ENCODE results near the gene SLC6A13. TPM values are rescaled to one million over a fixed set of nuclear protein-coding genes. Genes with fewer than 3 reads are reported as not detected.

The SLC6A13 gene
- polyA plus RNA-seq, 1 donor from 2014 or later: 1.4 TPM

DNA sequence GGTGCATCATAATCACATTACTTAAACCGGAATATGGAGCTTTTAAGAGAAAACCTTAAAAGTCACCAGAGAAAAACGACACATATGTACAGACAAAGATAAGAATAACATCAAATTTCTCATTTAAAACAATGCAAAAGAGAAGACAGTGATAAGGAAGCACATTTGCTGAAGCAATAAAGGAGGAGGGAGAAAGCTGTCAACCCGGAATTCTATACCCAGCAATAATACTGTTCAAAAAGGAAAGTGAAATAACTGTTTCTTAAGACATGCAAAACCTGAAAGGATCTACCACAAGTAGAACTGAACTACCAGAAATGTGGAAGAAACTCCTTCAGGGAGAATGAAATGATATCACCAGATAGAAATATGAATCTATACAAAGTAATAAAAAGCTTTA, 15.4 kb downstream of the SLC6A13 start:
- TF ChIP-seq RAD21 (conservative IDR thresholded peaks at IDR 0.05): no peak
- TF ChIP-seq MXI1 (conservative IDR thresholded peaks at IDR 0.05; ENCODE audit: poor library complexity, severe bottlenecking): no peak
- TF ChIP-seq POLR2AphosphoS5 (IDR thresholded peaks at IDR 0.05): no peak
- TF ChIP-seq, protein P1, sequence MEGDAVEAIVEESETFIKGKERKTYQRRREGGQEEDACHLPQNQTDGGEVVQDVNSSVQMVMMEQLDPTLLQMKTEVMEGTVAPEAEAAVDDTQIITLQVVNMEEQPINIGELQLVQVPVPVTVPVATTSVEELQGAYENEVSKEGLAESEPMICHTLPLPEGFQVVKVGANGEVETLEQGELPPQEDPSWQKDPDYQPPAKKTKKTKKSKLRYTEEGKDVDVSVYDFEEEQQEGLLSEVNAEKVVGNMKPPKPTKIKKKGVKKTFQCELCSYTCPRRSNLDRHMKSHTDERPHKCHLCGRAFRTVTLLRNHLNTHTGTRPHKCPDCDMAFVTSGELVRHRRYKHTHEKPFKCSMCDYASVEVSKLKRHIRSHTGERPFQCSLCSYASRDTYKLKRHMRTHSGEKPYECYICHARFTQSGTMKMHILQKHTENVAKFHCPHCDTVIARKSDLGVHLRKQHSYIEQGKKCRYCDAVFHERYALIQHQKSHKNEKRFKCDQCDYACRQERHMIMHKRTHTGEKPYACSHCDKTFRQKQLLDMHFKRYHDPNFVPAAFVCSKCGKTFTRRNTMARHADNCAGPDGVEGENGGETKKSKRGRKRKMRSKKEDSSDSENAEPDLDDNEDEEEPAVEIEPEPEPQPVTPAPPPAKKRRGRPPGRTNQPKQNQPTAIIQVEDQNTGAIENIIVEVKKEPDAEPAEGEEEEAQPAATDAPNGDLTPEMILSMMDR (IDR thresholded peaks at IDR 0.05; ENCODE audit: poor library complexity, severe bottlenecking): no peak
- no peak for TF ChIP-seq EZH2 (IDR thresholded peaks at IDR 0.05; ENCODE audit: borderline replicate concordance, insufficient read depth, low read length, poor library complexity, severe bottlenecking)
- no peak for TF ChIP-seq TAF1 (IDR thresholded peaks at IDR 0.05; ENCODE audit: low read depth)
- TF ChIP-seq EP300 (conservative IDR thresholded peaks at IDR 0.05; ENCODE audit: poor library complexity, severe bottlenecking): no peak
- Histone ChIP-seq H3K79me2 (replicated peaks; ENCODE audit: insufficient read depth, low read length) (no peaks in the 10 kb centered on the region), H3K27ac (ENCODE audit: low read length) (no peak overlapping the region), H3K4me3 (ENCODE audit: low read length) (no peak overlapping the region), H3K9me3 (ENCODE audit: low read length) (no peaks in the 10 kb centered on the region), H3K9me2 (ENCODE audit: insufficient read depth, low read length) (no peaks in the 10 kb centered on the region), H3K36me3 (ENCODE audit: insufficient read depth, low read length) (no peaks in the 10 kb centered on the region), H3K9ac (ENCODE audit: low read length) (no peak overlapping the region), H3K27me3 (ENCODE audit: insufficient read depth, low read depth, low read length) (no peaks in the 10 kb centered on the region), H4K20me1 (ENCODE audit: insufficient read depth) (no peaks in the 10 kb centered on the region), H2AFZ (ENCODE audit: low read depth, low read length) (no peak overlapping the region), H3F3A (ENCODE audit: insufficient read depth, low read length, poor library complexity, severe bottlenecking) (no peaks in the 10 kb centered on the region), H3K4me2 (ENCODE audit: low read length) (no peak overlapping the region)

DNA sequence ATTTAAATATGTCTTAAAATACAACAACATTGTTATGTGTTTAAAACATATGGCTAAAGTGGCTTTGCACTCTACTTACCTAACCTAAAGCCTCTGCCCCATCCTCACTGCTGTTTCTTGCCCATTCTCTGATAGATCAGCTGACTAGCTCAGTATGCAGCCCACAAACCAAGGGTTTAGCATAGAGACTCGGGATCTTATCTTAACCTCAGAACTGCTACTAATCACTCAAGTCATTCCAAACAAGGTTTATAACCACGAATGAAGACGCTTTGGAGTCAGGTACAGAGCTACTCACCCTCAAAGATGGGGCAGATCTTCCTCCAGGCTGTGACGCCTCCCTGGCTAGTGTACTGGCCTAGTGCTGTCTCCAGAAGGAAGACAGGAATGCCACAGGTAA, 19.3 kb downstream of the SLC6A13 start:
- H2AFZ ChIP-seq (ENCODE audit: low read depth, low read length): no peak overlapping the region
- no peak overlapping the region for H3K27ac ChIP-seq (ENCODE audit: low read length)
- no peaks in the 10 kb centered on the region for H3K36me3 ChIP-seq (ENCODE audit: insufficient read depth, low read length)
- H3K27me3 ChIP-seq (ENCODE audit: insufficient read depth, low read depth, low read length): no peaks in the 10 kb centered on the region
- no peaks in the 10 kb centered on the region for H3F3A ChIP-seq (ENCODE audit: insufficient read depth, low read length, poor library complexity, severe bottlenecking)
- no peak overlapping the region for H3K4me3 ChIP-seq (ENCODE audit: low read length)
- H3K9ac ChIP-seq (ENCODE audit: low read length): no peak overlapping the region
- TF ChIP-seq, protein P2, sequence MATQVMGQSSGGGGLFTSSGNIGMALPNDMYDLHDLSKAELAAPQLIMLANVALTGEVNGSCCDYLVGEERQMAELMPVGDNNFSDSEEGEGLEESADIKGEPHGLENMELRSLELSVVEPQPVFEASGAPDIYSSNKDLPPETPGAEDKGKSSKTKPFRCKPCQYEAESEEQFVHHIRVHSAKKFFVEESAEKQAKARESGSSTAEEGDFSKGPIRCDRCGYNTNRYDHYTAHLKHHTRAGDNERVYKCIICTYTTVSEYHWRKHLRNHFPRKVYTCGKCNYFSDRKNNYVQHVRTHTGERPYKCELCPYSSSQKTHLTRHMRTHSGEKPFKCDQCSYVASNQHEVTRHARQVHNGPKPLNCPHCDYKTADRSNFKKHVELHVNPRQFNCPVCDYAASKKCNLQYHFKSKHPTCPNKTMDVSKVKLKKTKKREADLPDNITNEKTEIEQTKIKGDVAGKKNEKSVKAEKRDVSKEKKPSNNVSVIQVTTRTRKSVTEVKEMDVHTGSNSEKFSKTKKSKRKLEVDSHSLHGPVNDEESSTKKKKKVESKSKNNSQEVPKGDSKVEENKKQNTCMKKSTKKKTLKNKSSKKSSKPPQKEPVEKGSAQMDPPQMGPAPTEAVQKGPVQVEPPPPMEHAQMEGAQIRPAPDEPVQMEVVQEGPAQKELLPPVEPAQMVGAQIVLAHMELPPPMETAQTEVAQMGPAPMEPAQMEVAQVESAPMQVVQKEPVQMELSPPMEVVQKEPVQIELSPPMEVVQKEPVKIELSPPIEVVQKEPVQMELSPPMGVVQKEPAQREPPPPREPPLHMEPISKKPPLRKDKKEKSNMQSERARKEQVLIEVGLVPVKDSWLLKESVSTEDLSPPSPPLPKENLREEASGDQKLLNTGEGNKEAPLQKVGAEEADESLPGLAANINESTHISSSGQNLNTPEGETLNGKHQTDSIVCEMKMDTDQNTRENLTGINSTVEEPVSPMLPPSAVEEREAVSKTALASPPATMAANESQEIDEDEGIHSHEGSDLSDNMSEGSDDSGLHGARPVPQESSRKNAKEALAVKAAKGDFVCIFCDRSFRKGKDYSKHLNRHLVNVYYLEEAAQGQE (IDR thresholded peaks at IDR 0.05; ENCODE audit: borderline replicate concordance): no peak
- TF ChIP-seq, protein P1 (IDR thresholded peaks at IDR 0.05; ENCODE audit: poor library complexity, severe bottlenecking): no peak
- TF ChIP-seq MXI1 (conservative IDR thresholded peaks at IDR 0.05; ENCODE audit: poor library complexity, severe bottlenecking): no peak
- TF ChIP-seq TAF1 (IDR thresholded peaks at IDR 0.05; ENCODE audit: low read depth): no peak
- TF ChIP-seq POLR2AphosphoS5 (IDR thresholded peaks at IDR 0.05): no peak
- no peak for TF ChIP-seq EP300 (conservative IDR thresholded peaks at IDR 0.05; ENCODE audit: poor library complexity, severe bottlenecking)
- TF ChIP-seq EZH2 (IDR thresholded peaks at IDR 0.05; ENCODE audit: borderline replicate concordance, insufficient read depth, low read length, poor library complexity, severe bottlenecking): no peak
- TF ChIP-seq RAD21 (conservative IDR thresholded peaks at IDR 0.05): no peak
- no peak for TF ChIP-seq SMC3 (conservative IDR thresholded peaks at IDR 0.05; ENCODE audit: poor library complexity)
- H3K9me2 ChIP-seq (ENCODE audit: insufficient read depth, low read length): no peaks in the 10 kb centered on the region
- no peak overlapping the region for H3K4me2 ChIP-seq (ENCODE audit: low read length)
- no peaks in the 10 kb centered on the region for H4K20me1 ChIP-seq (ENCODE audit: insufficient read depth)
- no peaks in the 10 kb centered on the region for H3K79me2 ChIP-seq (replicated peaks; ENCODE audit: insufficient read depth, low read length)
- H3K9me3 ChIP-seq (ENCODE audit: low read length): no peaks in the 10 kb centered on the region

All from neural cell (in vitro differentiated cells).